Body of pancreas (tissue), 4 donors: ENCODE data around the gene CRTAC1.

Source experiments
- POLR2A ChIP-seq, 3 donors: fragments of 450-650 bp; IDR thresholded peaks; one replicate each; pipeline ENCODE4 v1.6.1; 2016; ENCODE audit warnings: antibody characterized with exemption in 3 of 3, mild to moderate bottlenecking in 2 of 3
- TF ChIP-seq, protein P1 (sequence below), 7 experiments: fragments of 450-650 bp in 4 of 7; fragments of 200-600 bp in 3 of 7; sonication (generic) in 3 of 7; IDR thresholded peaks; one replicate each; pipeline ENCODE4 v1.5.1; 2016 to 2019; ENCODE audit warnings: antibody characterized with exemption in 7 of 7

GRCh38 chr10:98076086-98076485, 45.7 kb upstream of the CRTAC1 start:
- TF ChIP-seq POLR2A (IDR thresholded peaks at IDR 0.05) = no peak
- TF ChIP-seq, protein P1, sequence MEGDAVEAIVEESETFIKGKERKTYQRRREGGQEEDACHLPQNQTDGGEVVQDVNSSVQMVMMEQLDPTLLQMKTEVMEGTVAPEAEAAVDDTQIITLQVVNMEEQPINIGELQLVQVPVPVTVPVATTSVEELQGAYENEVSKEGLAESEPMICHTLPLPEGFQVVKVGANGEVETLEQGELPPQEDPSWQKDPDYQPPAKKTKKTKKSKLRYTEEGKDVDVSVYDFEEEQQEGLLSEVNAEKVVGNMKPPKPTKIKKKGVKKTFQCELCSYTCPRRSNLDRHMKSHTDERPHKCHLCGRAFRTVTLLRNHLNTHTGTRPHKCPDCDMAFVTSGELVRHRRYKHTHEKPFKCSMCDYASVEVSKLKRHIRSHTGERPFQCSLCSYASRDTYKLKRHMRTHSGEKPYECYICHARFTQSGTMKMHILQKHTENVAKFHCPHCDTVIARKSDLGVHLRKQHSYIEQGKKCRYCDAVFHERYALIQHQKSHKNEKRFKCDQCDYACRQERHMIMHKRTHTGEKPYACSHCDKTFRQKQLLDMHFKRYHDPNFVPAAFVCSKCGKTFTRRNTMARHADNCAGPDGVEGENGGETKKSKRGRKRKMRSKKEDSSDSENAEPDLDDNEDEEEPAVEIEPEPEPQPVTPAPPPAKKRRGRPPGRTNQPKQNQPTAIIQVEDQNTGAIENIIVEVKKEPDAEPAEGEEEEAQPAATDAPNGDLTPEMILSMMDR (IDR thresholded peaks at IDR 0.05) = no peak
